HFF-Myc (cell line): ENCODE data around the gene DDX60.

Experiments used
- DNase-seq: peaks from one replicate; pipeline ENCODE4 v3.0.0-alpha.2; 2011; ENCODE audit warnings: low read depth; ENCODE audit errors: extremely low read depth
- H3K4me3 ChIP-seq: replicated peaks from 2 replicates; pipeline ENCODE4 v1.5.1; 2011; ENCODE audit warnings: low read depth, mild to moderate bottlenecking, control low read depth, low read length
- TF ChIP-seq, protein P1 (sequence below): IDR thresholded peaks from 2 replicates; pipeline ENCODE4 v1.5.1; 2012; ENCODE audit warnings: mild to moderate bottlenecking, low read depth, low read length, control low read depth; ENCODE audit errors: missing control alignments

Gene DDX60

GRCh38 chr4:168273838-168274237, 44.7 kb downstream of the DDX60 start:
- TF ChIP-seq, protein P1, sequence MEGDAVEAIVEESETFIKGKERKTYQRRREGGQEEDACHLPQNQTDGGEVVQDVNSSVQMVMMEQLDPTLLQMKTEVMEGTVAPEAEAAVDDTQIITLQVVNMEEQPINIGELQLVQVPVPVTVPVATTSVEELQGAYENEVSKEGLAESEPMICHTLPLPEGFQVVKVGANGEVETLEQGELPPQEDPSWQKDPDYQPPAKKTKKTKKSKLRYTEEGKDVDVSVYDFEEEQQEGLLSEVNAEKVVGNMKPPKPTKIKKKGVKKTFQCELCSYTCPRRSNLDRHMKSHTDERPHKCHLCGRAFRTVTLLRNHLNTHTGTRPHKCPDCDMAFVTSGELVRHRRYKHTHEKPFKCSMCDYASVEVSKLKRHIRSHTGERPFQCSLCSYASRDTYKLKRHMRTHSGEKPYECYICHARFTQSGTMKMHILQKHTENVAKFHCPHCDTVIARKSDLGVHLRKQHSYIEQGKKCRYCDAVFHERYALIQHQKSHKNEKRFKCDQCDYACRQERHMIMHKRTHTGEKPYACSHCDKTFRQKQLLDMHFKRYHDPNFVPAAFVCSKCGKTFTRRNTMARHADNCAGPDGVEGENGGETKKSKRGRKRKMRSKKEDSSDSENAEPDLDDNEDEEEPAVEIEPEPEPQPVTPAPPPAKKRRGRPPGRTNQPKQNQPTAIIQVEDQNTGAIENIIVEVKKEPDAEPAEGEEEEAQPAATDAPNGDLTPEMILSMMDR = no peak
- H3K4me3 ChIP-seq = no peak overlapping the region
- no peak for DNase-seq

DNA sequence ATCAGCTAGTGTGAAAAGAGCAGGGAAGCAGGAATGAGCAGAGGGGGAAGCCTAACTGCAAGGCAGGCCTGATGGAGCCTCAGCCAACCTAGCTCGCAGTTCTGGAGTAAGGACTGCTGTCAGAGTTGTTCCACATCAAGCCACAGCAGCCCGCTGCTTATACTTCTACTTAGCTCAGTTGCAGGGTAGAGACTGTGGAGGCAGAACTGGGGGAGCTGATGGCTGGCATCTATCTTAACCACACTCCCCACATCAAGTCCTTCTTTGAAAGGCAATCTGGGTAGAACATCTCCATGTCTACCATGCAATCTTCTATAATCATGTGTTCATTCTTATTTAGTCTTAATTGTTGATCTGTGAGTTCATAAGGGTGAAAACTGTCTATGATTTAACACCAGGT, 46.1 kb downstream of the DDX60 start:
- no peak for DNase-seq
- H3K4me3 ChIP-seq = no peak overlapping the region
- TF ChIP-seq, protein P1 = no peak

- H3K4me3 ChIP-seq = no peak overlapping the region
- TF ChIP-seq, protein P1 = no peak
- no peak for DNase-seq
Observed at GRCh38 chr4:168269896-168270295, 48.7 kb downstream of the DDX60 start.

GRCh38 chr4:168265327-168265726, 53.2 kb downstream of the DDX60 start:
- DNase-seq = no peak
- H3K4me3 ChIP-seq = no peak overlapping the region
- TF ChIP-seq, protein P1 = no peak

DNA sequence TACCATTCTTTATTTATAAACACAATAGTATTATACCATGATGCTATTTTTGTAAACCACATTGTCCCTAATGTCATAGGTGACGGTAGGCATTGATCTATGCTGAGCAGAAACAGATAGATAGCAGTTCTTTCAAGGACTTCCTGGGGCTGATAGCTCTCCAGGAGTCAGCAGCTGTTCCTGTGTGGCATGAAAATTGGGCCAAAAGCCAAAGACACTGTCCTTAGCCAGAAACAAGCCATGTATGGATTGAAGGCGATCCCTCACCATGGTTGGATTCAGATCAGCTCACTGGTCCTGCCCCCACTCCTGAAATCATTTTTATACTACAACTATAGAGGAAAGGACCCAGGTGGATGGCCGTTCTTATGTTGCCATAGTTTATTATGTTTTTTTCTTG, 53.6 kb downstream of the DDX60 start:
- no peak for DNase-seq
- TF ChIP-seq, protein P1 = no peak
- no peak overlapping the region for H3K4me3 ChIP-seq

- no peak for DNase-seq
- no peak overlapping the region for H3K4me3 ChIP-seq
- TF ChIP-seq, protein P1 = no peak
Observed at GRCh38 chr4:168263039-168263438, 55.5 kb downstream of the DDX60 start.

DNA sequence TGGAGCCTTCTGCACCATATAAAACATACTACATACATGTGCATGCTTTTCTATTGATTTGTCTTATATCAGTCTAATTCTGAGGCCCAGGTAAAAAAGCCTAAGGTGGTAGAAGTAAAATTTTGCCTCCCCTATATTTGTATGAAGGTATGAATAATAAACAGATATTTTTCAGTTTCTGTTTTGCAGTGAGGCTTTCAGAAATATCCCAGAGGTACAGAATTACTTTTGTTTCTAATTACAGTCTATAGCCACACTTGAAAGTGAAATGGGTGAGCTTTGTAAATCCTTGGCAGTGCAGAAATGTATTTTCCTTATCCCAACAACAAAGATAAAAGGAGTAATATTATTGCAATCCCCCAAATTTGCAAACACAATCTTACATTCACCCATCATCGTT, 59.5 kb downstream of the DDX60 start:
- H3K4me3 ChIP-seq = no peak overlapping the region
- no peak for DNase-seq
- TF ChIP-seq, protein P1 = no peak
